Coronary artery (tissue), 2 donors: Measurements from ENCODE around the gene TMEM221.
"Not testable (repeated sequence)": the region's sequence is repeated elsewhere in the genome, so short reads cannot be mapped to it uniquely, and the experiment has no call there.

ENCODE experiments used
- DNase-seq: peaks from one replicate; pipeline ENCODE4 v3.0.0-alpha.2; 2017; ENCODE audit warnings: low spot score
- H3K27ac ChIP-seq, 2 donors: fragments of 200-600 bp; sonication (generic); one replicate each; pipeline ENCODE4 v1.5.1; 2016 to 2019
- H3K4me3 ChIP-seq: fragments of 200-600 bp; sonication (generic); 2 replicates; pipeline ENCODE4 v1.5.1; 2016; ENCODE audit warnings: mild to moderate bottlenecking, moderate library complexity
- TF ChIP-seq, protein P1 (sequence below): fragments of 200-600 bp; sonication (generic); IDR thresholded peaks from one replicate; pipeline ENCODE4 v1.5.1; 2019; ENCODE audit warnings: antibody characterized with exemption

The TMEM221 gene

DNA sequence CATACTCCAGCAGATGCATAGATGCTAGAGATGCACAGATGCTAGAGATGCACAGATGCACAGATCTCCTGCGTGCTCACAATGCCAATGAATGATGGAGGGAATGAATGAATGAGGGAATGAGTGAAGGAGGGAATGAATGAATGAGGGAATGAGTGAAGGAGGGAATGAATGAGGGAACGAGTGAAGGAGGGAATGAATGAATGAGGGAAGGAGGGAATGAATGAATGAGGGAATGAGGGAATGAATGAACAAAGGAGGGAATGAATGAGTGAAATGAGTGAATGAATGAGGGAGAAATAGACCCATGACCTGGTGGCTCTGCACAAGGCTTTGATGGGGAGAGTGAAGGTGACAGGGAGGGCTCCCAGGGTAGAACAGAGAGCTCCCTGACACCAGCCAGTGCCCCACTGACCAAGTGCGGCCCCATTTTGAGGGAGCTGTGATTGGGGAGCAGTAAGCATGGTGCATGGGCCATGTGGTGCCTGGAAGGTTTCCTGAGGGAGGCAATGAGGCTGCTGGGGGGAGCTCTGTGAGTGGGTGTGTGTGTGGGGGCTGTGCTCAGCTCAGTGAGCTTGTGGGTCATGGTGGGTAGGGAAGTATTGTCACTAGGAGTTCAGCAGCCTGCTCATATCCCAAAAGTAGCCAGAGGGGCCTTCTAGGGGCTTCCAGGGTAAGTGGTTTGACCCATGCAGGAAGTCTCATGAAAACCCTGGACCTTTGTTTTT, 34.6 kb upstream of the TMEM221 start:
- Histone ChIP-seq H3K27ac (no peak overlapping the region), H3K4me3 (no peak overlapping the region)
- DNase-seq: no peak
- TF ChIP-seq, protein P1, sequence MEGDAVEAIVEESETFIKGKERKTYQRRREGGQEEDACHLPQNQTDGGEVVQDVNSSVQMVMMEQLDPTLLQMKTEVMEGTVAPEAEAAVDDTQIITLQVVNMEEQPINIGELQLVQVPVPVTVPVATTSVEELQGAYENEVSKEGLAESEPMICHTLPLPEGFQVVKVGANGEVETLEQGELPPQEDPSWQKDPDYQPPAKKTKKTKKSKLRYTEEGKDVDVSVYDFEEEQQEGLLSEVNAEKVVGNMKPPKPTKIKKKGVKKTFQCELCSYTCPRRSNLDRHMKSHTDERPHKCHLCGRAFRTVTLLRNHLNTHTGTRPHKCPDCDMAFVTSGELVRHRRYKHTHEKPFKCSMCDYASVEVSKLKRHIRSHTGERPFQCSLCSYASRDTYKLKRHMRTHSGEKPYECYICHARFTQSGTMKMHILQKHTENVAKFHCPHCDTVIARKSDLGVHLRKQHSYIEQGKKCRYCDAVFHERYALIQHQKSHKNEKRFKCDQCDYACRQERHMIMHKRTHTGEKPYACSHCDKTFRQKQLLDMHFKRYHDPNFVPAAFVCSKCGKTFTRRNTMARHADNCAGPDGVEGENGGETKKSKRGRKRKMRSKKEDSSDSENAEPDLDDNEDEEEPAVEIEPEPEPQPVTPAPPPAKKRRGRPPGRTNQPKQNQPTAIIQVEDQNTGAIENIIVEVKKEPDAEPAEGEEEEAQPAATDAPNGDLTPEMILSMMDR: no peak

DNA sequence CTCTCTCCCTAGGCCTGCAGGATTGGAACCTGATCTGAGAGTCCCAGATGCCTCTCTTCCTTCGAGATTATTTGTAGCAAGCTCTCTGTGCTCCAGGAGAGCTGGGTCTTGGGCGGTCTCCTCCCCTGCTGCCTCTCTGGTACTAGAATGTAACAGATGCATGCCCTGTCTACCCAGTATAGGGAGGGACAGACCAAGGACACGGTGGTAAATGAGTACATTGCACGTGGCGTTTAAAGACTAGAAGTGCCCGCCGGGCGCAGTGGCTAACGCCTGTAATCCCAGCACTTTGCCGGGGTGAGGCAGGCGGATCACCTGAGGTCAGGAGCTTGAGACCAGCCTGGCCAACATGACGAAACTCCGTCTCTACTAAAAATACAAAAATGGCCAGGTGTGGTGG, 33.5 kb upstream of the TMEM221 start:
- Histone ChIP-seq H3K27ac (no peak overlapping the region), H3K4me3 (no peak overlapping the region)
- TF ChIP-seq, protein P1: no peak
- no peak for DNase-seq

DNA sequence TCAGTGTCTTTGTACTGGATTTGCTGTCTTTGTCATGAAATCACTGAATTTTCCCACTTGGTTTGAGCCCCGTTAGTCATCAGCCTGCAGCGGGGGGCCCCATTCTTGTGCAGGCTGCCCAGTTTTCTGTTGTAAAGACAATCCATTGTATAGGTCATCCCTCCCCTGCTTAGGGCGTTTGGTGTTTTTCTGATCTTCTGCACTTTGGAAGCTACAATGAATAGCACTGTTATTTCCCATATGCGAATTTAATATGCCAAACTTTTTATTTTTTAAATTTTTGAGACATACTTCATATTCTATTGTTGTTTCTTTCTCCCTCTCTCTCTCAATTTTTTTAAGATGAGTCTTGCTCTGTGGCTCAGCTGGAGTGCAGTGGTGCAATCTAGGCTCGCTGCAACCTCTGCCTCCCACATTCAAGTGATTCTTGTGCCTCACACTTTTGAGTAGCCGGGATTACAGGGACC, 30.9 kb upstream of the TMEM221 start:
- Histone ChIP-seq H3K27ac (peak overlapping the region in 1 of 2 donors; percentile 27), H3K4me3 (no peak overlapping the region)
- no peak for DNase-seq
- TF ChIP-seq, protein P1: no peak

GRCh38 chr19:17475541-17476115, 27.2 kb upstream of the TMEM221 start:
- TF ChIP-seq, protein P1: no peak
- peak overlapping the region; percentile 17 for H3K4me3 ChIP-seq
- H3K27ac ChIP-seq: peak overlapping the region; percentile 62 to 72
- DNase-seq: no peak

GRCh38 chr19:17475011-17475540, 26.6 kb upstream of the TMEM221 start:
- Histone ChIP-seq H3K27ac (peak overlapping the region; percentile 62 to 72), H3K4me3 (peak overlapping the region; percentile 17)
- DNase-seq: not testable (repeated sequence)

DNA sequence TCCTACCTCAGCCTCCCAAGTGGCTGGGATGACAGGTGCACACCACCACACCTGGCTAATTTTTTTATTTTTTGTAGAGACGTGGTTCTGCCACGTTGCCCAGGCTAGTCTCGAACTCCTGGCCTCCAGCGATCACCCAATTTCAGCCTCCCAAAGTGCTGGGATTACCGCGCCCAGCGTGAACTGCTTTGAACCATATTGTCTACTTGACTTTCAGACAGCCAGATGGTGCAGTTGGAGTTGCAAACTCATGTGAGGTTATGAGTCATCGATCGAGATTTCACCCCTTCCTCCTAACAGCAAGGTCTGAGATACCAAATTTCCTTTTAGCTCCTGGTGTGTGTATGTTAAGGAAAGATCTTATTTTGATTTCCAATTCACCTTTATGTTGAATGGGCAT, 24.6 kb upstream of the TMEM221 start:
- DNase-seq: no peak
- TF ChIP-seq, protein P1: no peak
- H3K27ac ChIP-seq: peak overlapping the region in 1 of 2 donors; percentile 34
- no peak overlapping the region for H3K4me3 ChIP-seq

- peak overlapping the region in 1 of 2 donors; percentile 97 for H3K27ac ChIP-seq
- TF ChIP-seq, protein P1: no peak
- H3K4me3 ChIP-seq: peak overlapping the region; percentile 84
- DNase-seq: no peak
These were observed 23.1 kb upstream of the TMEM221 start for GRCh38 chr19:17471410-17472125.
